DOHH2 (cell line): ENCODE data around the gene NXPH3.

Experiments used
- EZH2phosphoT487 ChIP-seq: fragments of 200-600 bp; sonication (generic); IDR thresholded peaks from 2 replicates; pipeline ENCODE4 v1.6.1; 2017; ENCODE audit warnings: borderline replicate concordance, mild to moderate bottlenecking, antibody characterized with exemption, low read length, moderate library complexity, mixed read lengths
- TF ChIP-seq, protein P1 (sequence below): fragments of 200-600 bp; sonication (generic); IDR thresholded peaks from one replicate; pipeline ENCODE4 v1.5.1; 2014; ENCODE audit warnings: antibody characterized with exemption, mild to moderate bottlenecking, low read depth, low read length; ENCODE audit not compliant: poor library complexity, severe bottlenecking

DNA sequence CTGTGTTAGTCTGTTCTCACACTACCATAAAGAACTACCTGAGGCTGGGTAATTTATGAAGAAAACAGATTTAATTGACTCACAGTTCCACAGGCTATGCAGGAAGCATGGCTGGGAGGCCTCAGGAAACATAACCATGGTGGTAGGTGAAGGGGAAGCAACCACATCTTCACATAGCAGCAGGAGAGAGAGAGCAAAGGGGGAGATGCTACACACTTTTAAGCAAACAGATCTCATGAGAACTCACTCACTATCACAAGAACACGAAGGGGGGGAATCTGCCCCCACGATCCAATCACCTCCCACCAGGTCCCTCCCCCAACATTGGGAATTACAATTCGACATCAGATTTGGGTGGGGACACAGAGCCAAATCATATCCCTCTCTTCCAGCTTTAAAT, 31.8 kb upstream of the NXPH3 start:
- TF ChIP-seq, protein P1, sequence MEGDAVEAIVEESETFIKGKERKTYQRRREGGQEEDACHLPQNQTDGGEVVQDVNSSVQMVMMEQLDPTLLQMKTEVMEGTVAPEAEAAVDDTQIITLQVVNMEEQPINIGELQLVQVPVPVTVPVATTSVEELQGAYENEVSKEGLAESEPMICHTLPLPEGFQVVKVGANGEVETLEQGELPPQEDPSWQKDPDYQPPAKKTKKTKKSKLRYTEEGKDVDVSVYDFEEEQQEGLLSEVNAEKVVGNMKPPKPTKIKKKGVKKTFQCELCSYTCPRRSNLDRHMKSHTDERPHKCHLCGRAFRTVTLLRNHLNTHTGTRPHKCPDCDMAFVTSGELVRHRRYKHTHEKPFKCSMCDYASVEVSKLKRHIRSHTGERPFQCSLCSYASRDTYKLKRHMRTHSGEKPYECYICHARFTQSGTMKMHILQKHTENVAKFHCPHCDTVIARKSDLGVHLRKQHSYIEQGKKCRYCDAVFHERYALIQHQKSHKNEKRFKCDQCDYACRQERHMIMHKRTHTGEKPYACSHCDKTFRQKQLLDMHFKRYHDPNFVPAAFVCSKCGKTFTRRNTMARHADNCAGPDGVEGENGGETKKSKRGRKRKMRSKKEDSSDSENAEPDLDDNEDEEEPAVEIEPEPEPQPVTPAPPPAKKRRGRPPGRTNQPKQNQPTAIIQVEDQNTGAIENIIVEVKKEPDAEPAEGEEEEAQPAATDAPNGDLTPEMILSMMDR = no peak
- no peak for TF ChIP-seq EZH2phosphoT487
